GM12865 (cell line): ENCODE results near the gene SLC25A15.

Experiments
- DNase-seq: peaks from one replicate; pipeline ENCODE4 v3.0.0; 2010; ENCODE audit warnings: low read depth
- H3K4me3 ChIP-seq: 2 replicates; pipeline ENCODE4 v1.5.1; 2011; ENCODE audit warnings: mild to moderate bottlenecking, low read depth, low read length, control low read depth
- TF ChIP-seq, protein P1 (sequence below): IDR thresholded peaks from 2 replicates; pipeline ENCODE4 v1.5.1; 2011; ENCODE audit warnings: low read length, control low read depth, low read depth, inconsistent platforms; ENCODE audit not compliant: insufficient read depth; ENCODE audit errors: missing control alignments

SLC25A15 gene

DNA sequence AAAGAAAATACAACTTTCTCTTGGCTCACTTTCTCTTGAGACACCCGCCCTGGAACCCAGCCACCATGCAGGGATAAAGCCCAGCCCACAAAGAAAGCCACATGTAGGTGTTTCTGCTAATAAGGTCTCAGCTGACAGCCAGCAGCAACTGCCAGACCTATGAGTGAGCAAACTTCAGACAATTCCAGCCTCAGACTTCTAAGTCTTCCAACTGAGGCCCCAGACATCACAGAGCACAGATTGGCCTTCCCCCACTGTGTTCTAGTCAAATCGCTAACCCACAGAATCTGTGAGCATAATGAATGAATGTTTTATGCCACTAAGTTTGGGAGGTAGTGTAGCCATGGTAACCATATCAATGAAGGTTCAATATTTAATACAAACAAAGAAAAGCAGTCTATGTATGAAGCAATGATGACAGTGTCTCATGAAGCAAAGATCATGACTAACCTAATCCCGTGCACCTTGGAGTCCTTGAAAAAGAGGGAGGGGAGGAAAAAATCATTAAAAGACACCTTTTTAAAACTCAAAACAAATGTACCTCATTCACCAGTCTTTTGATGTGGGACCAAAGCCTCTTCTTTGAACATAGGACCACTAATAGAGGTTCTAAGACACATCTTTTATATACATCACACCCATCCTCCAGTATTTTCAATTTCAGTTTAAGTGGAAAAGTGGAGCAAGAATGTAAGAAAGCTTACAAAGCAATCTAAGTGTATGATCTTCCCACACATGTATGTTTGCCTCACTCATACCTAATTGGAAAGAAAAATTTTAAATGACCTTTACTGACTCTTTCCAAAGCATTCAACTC, 24.6 kb upstream of the SLC25A15 start:
- peak; percentile 26 for DNase-seq
- no peak overlapping the region for H3K4me3 ChIP-seq
- TF ChIP-seq, protein P1, sequence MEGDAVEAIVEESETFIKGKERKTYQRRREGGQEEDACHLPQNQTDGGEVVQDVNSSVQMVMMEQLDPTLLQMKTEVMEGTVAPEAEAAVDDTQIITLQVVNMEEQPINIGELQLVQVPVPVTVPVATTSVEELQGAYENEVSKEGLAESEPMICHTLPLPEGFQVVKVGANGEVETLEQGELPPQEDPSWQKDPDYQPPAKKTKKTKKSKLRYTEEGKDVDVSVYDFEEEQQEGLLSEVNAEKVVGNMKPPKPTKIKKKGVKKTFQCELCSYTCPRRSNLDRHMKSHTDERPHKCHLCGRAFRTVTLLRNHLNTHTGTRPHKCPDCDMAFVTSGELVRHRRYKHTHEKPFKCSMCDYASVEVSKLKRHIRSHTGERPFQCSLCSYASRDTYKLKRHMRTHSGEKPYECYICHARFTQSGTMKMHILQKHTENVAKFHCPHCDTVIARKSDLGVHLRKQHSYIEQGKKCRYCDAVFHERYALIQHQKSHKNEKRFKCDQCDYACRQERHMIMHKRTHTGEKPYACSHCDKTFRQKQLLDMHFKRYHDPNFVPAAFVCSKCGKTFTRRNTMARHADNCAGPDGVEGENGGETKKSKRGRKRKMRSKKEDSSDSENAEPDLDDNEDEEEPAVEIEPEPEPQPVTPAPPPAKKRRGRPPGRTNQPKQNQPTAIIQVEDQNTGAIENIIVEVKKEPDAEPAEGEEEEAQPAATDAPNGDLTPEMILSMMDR: no peak

DNA sequence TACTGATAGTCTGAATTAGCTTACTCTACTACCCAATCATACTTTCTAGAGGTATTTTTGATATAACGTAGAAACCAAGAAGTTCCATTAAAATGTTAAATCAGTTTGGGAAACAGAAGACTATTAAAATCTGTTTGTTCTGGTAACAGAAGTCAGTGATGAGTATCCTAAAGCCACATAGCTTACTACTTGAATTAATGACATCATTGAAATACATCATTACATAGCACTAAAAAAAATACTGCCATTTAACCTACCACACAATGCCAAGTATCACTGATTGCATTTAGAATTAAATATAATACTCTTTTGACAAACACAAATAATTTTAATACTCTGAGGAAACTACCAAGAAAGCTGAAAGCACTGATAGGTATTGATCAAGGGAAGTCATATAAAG, 23.8 kb upstream of the SLC25A15 start:
- H3K4me3 ChIP-seq: no peak overlapping the region
- TF ChIP-seq, protein P1: no peak
- DNase-seq: no peak

DNA sequence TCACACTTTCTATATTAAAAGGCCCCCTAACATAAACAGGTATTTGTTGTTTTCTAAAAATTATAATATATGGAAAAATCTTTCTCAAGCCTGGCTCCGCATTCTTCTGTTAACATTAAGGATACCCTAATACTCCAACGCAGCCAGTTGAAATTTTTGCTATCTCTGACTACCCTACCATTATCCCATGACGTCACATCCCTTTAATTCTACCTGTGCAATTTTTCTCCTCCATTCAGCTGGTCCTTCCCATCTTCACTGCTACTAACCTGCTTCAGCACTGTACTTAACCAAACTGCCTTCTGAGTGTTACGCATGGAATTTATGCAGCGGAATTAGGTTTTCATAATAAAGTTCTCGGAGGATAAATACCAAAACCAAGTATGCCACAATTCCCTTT, 19.4 kb upstream of the SLC25A15 start:
- TF ChIP-seq, protein P1: no peak
- DNase-seq: no peak
- peak overlapping the region; percentile 82 for H3K4me3 ChIP-seq

GRCh38 chr13:40770609-40770933, 18.8 kb upstream of the SLC25A15 start:
- H3K4me3 ChIP-seq: peak overlapping the region; percentile 82
- TF ChIP-seq, protein P1: no peak
- no peak for DNase-seq

GRCh38 chr13:40770934-40771618, 18.3 kb upstream of the SLC25A15 start, which contains the start of gene MRPS31:
TSS of gene MRPS31 (minus strand) at chr13:40771190. CDS start at chr13:40771136, 54 bp downstream.
- TF ChIP-seq, protein P1: no peak
- peak within 1 kb of the TSS; percentile 82 for H3K4me3 ChIP-seq
- DNase-seq: peak; percentile 98

DNA sequence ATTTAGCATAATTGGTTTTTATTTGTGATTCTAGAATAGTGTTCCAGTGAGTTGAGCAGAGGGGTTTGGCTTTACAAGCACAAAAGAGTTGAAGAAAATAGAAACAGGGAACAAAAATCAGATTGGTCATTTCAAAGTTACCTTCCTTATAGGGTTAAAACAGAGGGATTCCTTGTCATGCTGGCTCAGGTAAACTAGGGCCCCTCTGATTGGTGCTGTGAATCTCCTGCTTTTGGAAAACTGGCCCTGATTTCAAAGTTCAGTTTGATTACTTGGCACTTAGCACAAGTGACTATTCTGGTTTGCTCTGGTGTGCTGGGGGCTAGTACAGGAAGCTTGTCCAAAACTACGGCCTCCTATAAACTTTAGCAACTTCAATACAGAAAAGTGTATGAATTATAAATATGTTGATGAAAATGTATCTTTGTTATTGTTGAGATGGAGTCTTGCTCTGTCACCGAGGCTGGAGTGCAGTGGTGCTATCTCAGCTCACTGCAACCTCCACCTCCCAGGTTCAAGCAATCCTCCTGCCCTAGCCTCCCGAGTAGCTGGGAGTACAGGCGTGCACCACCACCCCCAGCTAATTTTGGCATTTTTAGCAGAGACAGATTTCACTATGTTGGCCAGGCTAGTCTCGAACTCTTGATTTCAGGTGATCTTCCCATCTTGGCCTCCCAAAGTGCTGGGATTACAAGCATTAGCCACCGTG, 16.5 kb upstream of the SLC25A15 start:
- H3K4me3 ChIP-seq: no peak overlapping the region
- DNase-seq: no peak
- TF ChIP-seq, protein P1: no peak
